HG03565 (cell line): ENCODE data around the gene RBMS1.

Experiments used
- ATAC-seq: cut with Tn5 transposase; IDR thresholded peaks from one replicate; pipeline ENCODE4 v1.9.1; 2021; ENCODE audit warnings: mild to moderate bottlenecking, moderate library complexity; ENCODE audit not compliant: unreplicated experiment

The RBMS1 gene

GRCh38 chr2:160261732-160262131, 231.9 kb downstream of the RBMS1 start:
- no peak for ATAC-seq

GRCh38 chr2:160258492-160258805, 235.2 kb downstream of the RBMS1 start:
- ATAC-seq = no peak

GRCh38 chr2:160257743-160258491, 235.7 kb downstream of the RBMS1 start:
- ATAC-seq = no peak

GRCh38 chr2:160257041-160257742, 236.4 kb downstream of the RBMS1 start:
- ATAC-seq = no peak

GRCh38 chr2:160256507-160256906, 237.1 kb downstream of the RBMS1 start:
- no peak for ATAC-seq

- no peak for ATAC-seq
These were observed 238.2 kb downstream of the RBMS1 start for GRCh38 chr2:160255408-160255807.

GRCh38 chr2:160254189-160254762, 239.3 kb downstream of the RBMS1 start:
- no peak for ATAC-seq

- ATAC-seq = no peak
These were observed 240.0 kb downstream of the RBMS1 start for GRCh38 chr2:160253440-160254188.

GRCh38 chr2:160252900-160253299, 240.7 kb downstream of the RBMS1 start:
- no peak for ATAC-seq

GRCh38 chr2:160252278-160252887, 241.2 kb downstream of the RBMS1 start:
- ATAC-seq = no peak

GRCh38 chr2:160251569-160251968, 242.0 kb downstream of the RBMS1 start:
- no peak for ATAC-seq

- no peak for ATAC-seq
These were observed 243.7 kb downstream of the RBMS1 start for GRCh38 chr2:160249876-160250275.

GRCh38 chr2:160247296-160248035, 246.1 kb downstream of the RBMS1 start:
- ATAC-seq = no peak

- ATAC-seq = no peak
These were observed 247.3 kb downstream of the RBMS1 start for GRCh38 chr2:160246356-160246755.

GRCh38 chr2:160245614-160246155, 247.9 kb downstream of the RBMS1 start:
- no peak for ATAC-seq

GRCh38 chr2:160242893-160243564, 250.6 kb downstream of the RBMS1 start:
- no peak for ATAC-seq

GRCh38 chr2:160241251-160242137, 252.1 kb downstream of the RBMS1 start:
- no peak for ATAC-seq

GRCh38 chr2:160239436-160239835, 254.2 kb downstream of the RBMS1 start:
- ATAC-seq = no peak

GRCh38 chr2:160238392-160238791, 255.2 kb downstream of the RBMS1 start:
- no peak for ATAC-seq
